Activated naive CD4-positive, alpha-beta T cell treated with anti-CD3 and anti-CD28 coated beads, Interleukin-2, amount 50 U/mL, for 24 hours (primary cell): Measurements from ENCODE around the gene MRGPRX2.

Experiments
- H3K27ac Mint-ChIP-seq: one replicate; pipeline ENCODE4 v1.8.0; 2021; ENCODE audit warnings: mild to moderate bottlenecking, mixed read lengths
- H3K27me3 Mint-ChIP-seq: one replicate; pipeline ENCODE4 v1.8.0; 2021; ENCODE audit warnings: mixed read lengths
- H3K36me3 Mint-ChIP-seq: one replicate; pipeline ENCODE4 v1.8.0; 2021; ENCODE audit warnings: mixed read lengths
- H3K4me1 Mint-ChIP-seq: one replicate; pipeline ENCODE4 v1.8.0; 2021; ENCODE audit warnings: mixed read lengths
- H3K4me3 Mint-ChIP-seq: one replicate; pipeline ENCODE4 v1.8.0; 2021; ENCODE audit warnings: mild to moderate bottlenecking, mixed read lengths
- H3K9me3 Mint-ChIP-seq: one replicate; pipeline ENCODE4 v1.8.0; 2021; ENCODE audit warnings: mixed read lengths

MRGPRX2 gene

GRCh38 chr11:19084661-19085315 is 24.3 kb upstream of the MRGPRX2 start:
- no peaks in the 10 kb centered on the region for H3K36me3 Mint-ChIP-seq
- no peaks in the 10 kb centered on the region for H3K9me3 Mint-ChIP-seq
- no peaks in the 10 kb centered on the region for H3K4me1 Mint-ChIP-seq
- H3K4me3 Mint-ChIP-seq: no peak overlapping the region
- H3K27me3 Mint-ChIP-seq: peaks cover 2% of the 10 kb centered on the region
- H3K27ac Mint-ChIP-seq: no peak overlapping the region

GRCh38 chr11:19083166-19083565 is 22.6 kb upstream of the MRGPRX2 start:
- Mint-ChIP-seq H3K4me3 (no peak overlapping the region), H3K27ac (no peak overlapping the region), H3K9me3 (no peaks in the 10 kb centered on the region)

GRCh38 chr11:19080579-19080993 is 20.1 kb upstream of the MRGPRX2 start:
- H3K4me1 Mint-ChIP-seq: no peaks in the 10 kb centered on the region
- H3K36me3 Mint-ChIP-seq: no peaks in the 10 kb centered on the region
- no peak overlapping the region for H3K4me3 Mint-ChIP-seq
- peaks cover 4% of the 10 kb centered on the region for H3K27me3 Mint-ChIP-seq
- no peak overlapping the region for H3K27ac Mint-ChIP-seq
- no peaks in the 10 kb centered on the region for H3K9me3 Mint-ChIP-seq

More at GRCh38 chr11:19083166-19083565, 22.6 kb upstream of the MRGPRX2 start:
- Mint-ChIP-seq H3K36me3 (no peaks in the 10 kb centered on the region), H3K27me3 (no peaks in the 10 kb centered on the region), H3K4me1 (no peaks in the 10 kb centered on the region)

- Mint-ChIP-seq H3K27ac (no peak overlapping the region), H3K4me1 (no peaks in the 10 kb centered on the region), H3K36me3 (no peaks in the 10 kb centered on the region), H3K9me3 (no peaks in the 10 kb centered on the region), H3K4me3 (no peak overlapping the region), H3K27me3 (peaks cover 4% of the 10 kb centered on the region)
Measured at GRCh38 chr11:19079643-19080440, 19.3 kb upstream of the MRGPRX2 start.

GRCh38 chr11:19077965-19078364 is 17.4 kb upstream of the MRGPRX2 start:
- no peak overlapping the region for H3K4me3 Mint-ChIP-seq

GRCh38 chr11:19076744-19077589 is 16.4 kb upstream of the MRGPRX2 start:
- Mint-ChIP-seq H3K27me3 (peaks cover 4% of the 10 kb centered on the region), H3K9me3 (no peaks in the 10 kb centered on the region), H3K4me3 (no peak overlapping the region), H3K36me3 (no peaks in the 10 kb centered on the region), H3K4me1 (no peaks in the 10 kb centered on the region), H3K27ac (no peak overlapping the region)

More at GRCh38 chr11:19077965-19078364, 17.4 kb upstream of the MRGPRX2 start:
- Mint-ChIP-seq H3K27ac (no peak overlapping the region), H3K27me3 (peaks cover 4% of the 10 kb centered on the region), H3K4me1 (no peaks in the 10 kb centered on the region), H3K9me3 (no peaks in the 10 kb centered on the region), H3K36me3 (no peaks in the 10 kb centered on the region)

GRCh38 chr11:19075636-19076035 is 15.1 kb upstream of the MRGPRX2 start:
- Mint-ChIP-seq H3K4me1 (peaks cover 5% of the 10 kb centered on the region), H3K4me3 (no peak overlapping the region), H3K27me3 (peaks cover 4% of the 10 kb centered on the region), H3K9me3 (no peaks in the 10 kb centered on the region), H3K36me3 (no peaks in the 10 kb centered on the region), H3K27ac (no peak overlapping the region)

- Mint-ChIP-seq H3K9me3 (peaks cover 6% of the 10 kb centered on the region), H3K36me3 (peaks cover 6% of the 10 kb centered on the region), H3K27ac (no peak overlapping the region), H3K4me3 (no peak overlapping the region), H3K4me1 (peaks cover 5% of the 10 kb centered on the region), H3K27me3 (peaks cover 14% of the 10 kb centered on the region)
Measured at GRCh38 chr11:19073454-19074415, 13.2 kb upstream of the MRGPRX2 start.

- Mint-ChIP-seq H3K9me3 (peaks cover 11% of the 10 kb centered on the region), H3K27me3 (peaks cover 19% of the 10 kb centered on the region), H3K36me3 (peaks cover 7% of the 10 kb centered on the region), H3K4me3 (no peak overlapping the region), H3K4me1 (peaks cover 5% of the 10 kb centered on the region), H3K27ac (no peak overlapping the region)
Measured at GRCh38 chr11:19072464-19072863, 11.9 kb upstream of the MRGPRX2 start.

GRCh38 chr11:19071255-19071654 is 10.7 kb upstream of the MRGPRX2 start:
- Mint-ChIP-seq H3K4me1 (peaks cover 5% of the 10 kb centered on the region), H3K36me3 (peaks cover 7% of the 10 kb centered on the region), H3K27me3 (peaks cover 23% of the 10 kb centered on the region), H3K9me3 (peaks cover 11% of the 10 kb centered on the region), H3K4me3 (peak overlapping the region; percentile 34), H3K27ac (no peak overlapping the region)

GRCh38 chr11:19059833-19060232 is 684 bp downstream of the MRGPRX2 start:
- no peaks in the 10 kb centered on the region for H3K36me3 Mint-ChIP-seq
- peaks cover 14% of the 10 kb centered on the region for H3K4me1 Mint-ChIP-seq
- H3K4me3 Mint-ChIP-seq: no peak overlapping the region
- H3K9me3 Mint-ChIP-seq: no peaks in the 10 kb centered on the region
- H3K27ac Mint-ChIP-seq: no peak overlapping the region
- H3K27me3 Mint-ChIP-seq: no peaks in the 10 kb centered on the region

GRCh38 chr11:19055905-19056304 is 4.6 kb downstream of the MRGPRX2 start:
- no peak overlapping the region for H3K27ac Mint-ChIP-seq
- H3K9me3 Mint-ChIP-seq: peaks cover 11% of the 10 kb centered on the region
- no peaks in the 10 kb centered on the region for H3K27me3 Mint-ChIP-seq
- peaks cover 6% of the 10 kb centered on the region for H3K4me1 Mint-ChIP-seq
- H3K4me3 Mint-ChIP-seq: no peak overlapping the region
- H3K36me3 Mint-ChIP-seq: no peaks in the 10 kb centered on the region

- Mint-ChIP-seq H3K27ac (no peak overlapping the region), H3K9me3 (peaks cover 17% of the 10 kb centered on the region), H3K27me3 (no peaks in the 10 kb centered on the region), H3K36me3 (no peaks in the 10 kb centered on the region), H3K4me3 (no peak overlapping the region), H3K4me1 (no peaks in the 10 kb centered on the region)
Measured at GRCh38 chr11:19055016-19055415, 5.5 kb downstream of the MRGPRX2 start.

GRCh38 chr11:19053909-19054308 is 6.6 kb downstream of the MRGPRX2 start:
- Mint-ChIP-seq H3K4me1 (no peaks in the 10 kb centered on the region), H3K27ac (no peak overlapping the region), H3K9me3 (peaks cover 22% of the 10 kb centered on the region), H3K27me3 (peaks cover 4% of the 10 kb centered on the region), H3K36me3 (no peaks in the 10 kb centered on the region), H3K4me3 (no peak overlapping the region)

- Mint-ChIP-seq H3K4me1 (no peaks in the 10 kb centered on the region), H3K9me3 (peaks cover 22% of the 10 kb centered on the region), H3K36me3 (no peaks in the 10 kb centered on the region), H3K27me3 (peaks cover 17% of the 10 kb centered on the region), H3K4me3 (no peak overlapping the region), H3K27ac (no peak overlapping the region)
Measured at GRCh38 chr11:19050281-19050680, 10.2 kb downstream of the MRGPRX2 start.
